ENCODE data around the gene CCDC73. TPM values are rescaled to one million over a fixed set of nuclear protein-coding genes. Genes with fewer than 3 reads are reported as not detected.
"Not testable (repeated sequence)": the region's sequence is repeated elsewhere in the genome, so short reads cannot be mapped to it uniquely, and the experiment has no call there.

Gene CCDC73
- total and polyA plus RNA-seq, 5 experiments from 2014 or later = not detected

DNA sequence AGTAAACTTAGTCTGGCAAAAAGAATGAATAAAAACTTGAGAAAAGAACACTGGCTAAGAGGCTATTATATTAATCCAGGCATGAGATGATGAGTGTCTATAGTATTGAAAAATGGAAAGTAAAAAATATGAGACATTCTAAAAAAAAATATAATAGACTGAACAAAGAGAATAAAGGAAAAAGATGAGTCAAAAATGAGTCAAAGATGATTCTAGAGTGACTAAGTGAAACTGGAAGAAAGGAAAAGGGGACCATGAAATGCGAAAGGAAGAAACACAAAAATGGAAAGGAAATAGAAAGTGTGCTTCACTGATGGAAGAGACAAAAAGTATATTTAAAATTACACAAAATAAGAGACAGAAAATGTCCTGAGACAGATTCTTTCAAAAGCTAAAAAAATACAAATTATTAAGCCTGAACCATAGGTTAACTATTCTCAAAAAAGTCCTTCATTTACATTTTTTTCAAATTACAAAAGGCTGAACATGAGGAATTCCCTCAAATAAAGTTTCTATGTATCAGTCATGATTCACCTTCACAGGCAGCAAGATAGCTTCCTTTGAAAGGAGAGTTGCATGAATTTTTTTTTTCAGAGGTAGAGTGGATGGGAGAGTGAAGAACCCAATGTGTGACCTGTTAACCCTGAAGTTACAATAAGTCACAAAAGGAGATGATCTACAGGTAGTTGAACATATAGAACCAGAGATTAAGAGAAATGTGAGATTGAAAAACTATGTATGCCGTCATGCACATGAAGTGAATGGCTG, 135.6 kb downstream of the CCDC73 start:
- Mint-ChIP-seq H3K9me3 (peaks cover 0 to 11% (median 0%) of the 10 kb centered on the region in 9 donors), H3K36me3 (no peaks in the 10 kb centered on the region), H3K4me1 (no peaks in the 10 kb centered on the region), H3K27me3 (peaks cover 3 to 16% (median 8%) of the 10 kb centered on the region in 5 donors), H3K27ac (no peak overlapping the region), H3K4me3 (no peak overlapping the region)
- DNase-seq (no peak), ATAC-seq (no peak)
- POLR2A ChIA-PET = no interaction called here

DNA sequence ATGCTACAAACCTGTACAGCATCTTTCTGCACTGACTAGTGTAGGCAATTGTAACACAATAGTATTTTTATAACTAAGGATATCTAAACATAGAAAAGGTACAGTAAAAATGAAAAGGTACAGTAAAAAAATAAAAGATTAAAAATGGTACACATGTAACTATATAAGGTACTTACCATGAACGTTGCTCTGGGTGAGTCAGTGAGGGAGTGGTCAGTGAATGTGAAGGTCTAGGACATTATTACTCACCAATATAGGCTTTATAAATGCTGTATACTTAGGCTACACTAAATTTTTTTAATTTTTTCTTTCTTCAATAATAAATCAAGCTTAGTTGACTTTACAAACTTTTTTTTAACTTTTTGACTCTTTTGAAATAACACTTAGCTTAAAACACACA, 150.9 kb downstream of the CCDC73 start:
- POLR2A ChIA-PET = no interaction called here
- no peak for ATAC-seq
- Mint-ChIP-seq H3K36me3 (no peaks in the 10 kb centered on the region), H3K9me3 (no peaks in the 10 kb centered on the region), H3K4me1 (no peaks in the 10 kb centered on the region), H3K4me3 (no peak overlapping the region), H3K27ac (no peak overlapping the region), H3K27me3 (peaks cover 0 to 14% (median 6%) of the 10 kb centered on the region in 5 donors)
- DNase-seq = no peak

- no peaks in the 10 kb centered on the region for H3K9me3 Mint-ChIP-seq
- POLR2A ChIA-PET = no interaction called here
- ATAC-seq (no peak), DNase-seq (no peak)
- no peaks in the 10 kb centered on the region for H3K36me3 Mint-ChIP-seq
- no peak overlapping the region for H3K4me3 Mint-ChIP-seq
- H3K27me3 Mint-ChIP-seq = peaks cover 11 to 18% (median 14%) of the 10 kb centered on the region in 5 donors
- peaks cover 0 to 1% (median 0%) of the 10 kb centered on the region in 4 donors for H3K4me1 Mint-ChIP-seq
- H3K27ac Mint-ChIP-seq = no peak overlapping the region
Observed at GRCh38 chr11:32641361-32641760, 153.1 kb downstream of the CCDC73 start.

DNA sequence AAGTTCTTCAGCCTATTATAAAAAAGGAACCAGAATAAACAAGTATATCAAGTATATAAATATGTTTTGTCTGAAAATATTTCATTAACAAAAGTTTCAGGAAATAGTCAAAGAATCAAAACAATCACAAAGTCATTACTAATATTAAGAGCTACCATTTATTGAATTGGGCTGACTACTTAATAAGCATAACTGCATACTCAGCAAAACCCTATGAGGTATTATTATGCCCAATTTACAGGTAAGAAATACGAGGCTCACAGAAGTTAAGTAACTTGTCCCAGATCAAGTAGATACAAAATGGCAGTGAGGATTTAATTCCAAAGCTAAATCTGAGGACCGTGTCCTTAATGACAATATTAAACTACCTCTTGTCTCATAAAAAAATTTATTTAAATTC, 158.6 kb downstream of the CCDC73 start:
- DNase-seq (no peak), ATAC-seq (no peak)
- Mint-ChIP-seq H3K4me1 (peaks cover 0 to 1% (median 0%) of the 10 kb centered on the region in 4 donors), H3K27me3 (peaks cover 13 to 28% (median 17%) of the 10 kb centered on the region in 5 donors), H3K36me3 (no peaks in the 10 kb centered on the region), H3K9me3 (no peaks in the 10 kb centered on the region), H3K4me3 (no peak overlapping the region), H3K27ac (no peak overlapping the region)
- POLR2A ChIA-PET = no interaction called here

- peaks cover 0 to 9% (median 0%) of the 10 kb centered on the region in 9 donors for H3K9me3 Mint-ChIP-seq
- H3K36me3 Mint-ChIP-seq = peaks cover 0 to 2% (median 0%) of the 10 kb centered on the region in 3 donors
- no peak overlapping the region for H3K4me3 Mint-ChIP-seq
- peaks cover 11 to 21% (median 14%) of the 10 kb centered on the region in 5 donors for H3K27me3 Mint-ChIP-seq
- DNase-seq = no peak
- ATAC-seq = no peak
- H3K27ac Mint-ChIP-seq = no peak overlapping the region
- POLR2A ChIA-PET = no interaction called here
- no peaks in the 10 kb centered on the region for H3K4me1 Mint-ChIP-seq
Observed at GRCh38 chr11:32630844-32631243, 163.6 kb downstream of the CCDC73 start.

DNA sequence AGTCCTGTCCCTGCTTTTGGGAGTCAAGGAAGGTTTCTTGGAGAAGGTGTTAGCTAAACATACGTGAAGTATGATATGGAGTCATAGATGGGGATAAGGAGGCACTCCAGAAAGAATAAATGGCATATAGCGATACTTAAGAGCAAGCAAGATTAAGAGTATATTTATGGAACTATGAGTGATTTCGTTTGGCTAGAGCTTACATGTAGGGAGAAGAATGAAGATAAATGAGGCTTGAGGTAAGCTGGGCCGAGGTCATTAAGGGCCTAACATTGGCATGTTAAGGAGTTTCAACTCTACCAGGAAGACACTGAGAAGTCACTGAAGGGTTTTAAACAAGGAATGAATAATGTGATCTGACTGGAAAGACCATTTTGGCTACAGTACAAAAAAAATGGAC, 177.6 kb downstream of the CCDC73 start:
- H3K4me1 Mint-ChIP-seq = no peaks in the 10 kb centered on the region
- H3K27ac Mint-ChIP-seq = no peak overlapping the region
- peaks cover 0 to 13% (median 6%) of the 10 kb centered on the region in 9 donors for H3K9me3 Mint-ChIP-seq
- ATAC-seq = no peak
- H3K27me3 Mint-ChIP-seq = peaks cover 12 to 29% (median 18%) of the 10 kb centered on the region in 5 donors
- no peak overlapping the region for H3K4me3 Mint-ChIP-seq
- DNase-seq = no peak
- peaks cover 0 to 5% (median 0%) of the 10 kb centered on the region in 3 donors for H3K36me3 Mint-ChIP-seq
- POLR2A ChIA-PET = no interaction called here

- Mint-ChIP-seq H3K9me3 (peaks cover 0 to 9% (median 0%) of the 10 kb centered on the region in 9 donors), H3K27ac (no peak overlapping the region), H3K4me1 (no peaks in the 10 kb centered on the region), H3K36me3 (peaks cover 0 to 5% (median 0%) of the 10 kb centered on the region in 3 donors), H3K4me3 (no peak overlapping the region), H3K27me3 (peaks cover 3 to 15% (median 11%) of the 10 kb centered on the region in 5 donors)
- POLR2A ChIA-PET = no interaction called here
- DNase-seq (no peak), ATAC-seq (no peak)
Observed at GRCh38 chr11:32615422-32615821, 179.0 kb downstream of the CCDC73 start.

GRCh38 chr11:32613500-32614151, 180.8 kb downstream of the CCDC73 start:
- H3K27me3 Mint-ChIP-seq = peaks cover under 1 to 3% (median under 1%) of the 10 kb centered on the region in 5 donors
- H3K4me3 Mint-ChIP-seq = no peak overlapping the region
- ATAC-seq (no peak), DNase-seq (no peak)
- H3K4me1 Mint-ChIP-seq = peaks cover 0 to 2% (median 0%) of the 10 kb centered on the region in 4 donors
- H3K27ac Mint-ChIP-seq = no peak overlapping the region
- H3K36me3 Mint-ChIP-seq = peaks cover 0 to 6% (median 3%) of the 10 kb centered on the region in 3 donors
- peaks cover 0 to 5% (median 0%) of the 10 kb centered on the region in 9 donors for H3K9me3 Mint-ChIP-seq
- POLR2A ChIA-PET = no interaction called here

DNA sequence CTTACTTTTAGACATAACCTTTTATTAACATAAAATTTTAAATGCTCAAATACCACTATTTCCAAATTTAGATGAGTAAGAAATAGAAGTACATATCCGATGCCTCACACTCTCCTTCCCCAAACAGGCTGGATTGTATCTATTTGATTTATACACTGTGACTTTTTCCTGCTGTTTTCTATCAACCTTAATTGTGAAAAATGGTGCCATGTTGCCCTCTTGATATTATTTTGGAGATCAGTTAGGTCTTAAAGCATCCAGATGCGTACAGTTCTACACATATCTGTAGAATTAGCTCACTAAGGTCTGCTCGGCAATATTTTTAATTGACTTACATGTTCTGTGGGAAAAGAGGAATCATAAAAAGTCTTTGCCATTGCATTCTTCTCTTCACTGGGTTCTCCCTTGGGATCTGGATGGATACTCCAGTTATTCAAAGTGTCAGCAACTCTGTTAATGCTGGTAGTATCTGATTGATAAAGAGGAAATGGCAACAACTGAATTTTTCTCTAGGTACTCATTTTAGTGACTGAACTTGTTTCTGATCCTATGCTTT, 183.6 kb downstream of the CCDC73 start:
- POLR2A ChIA-PET = no interaction called here
- H3K4me3 Mint-ChIP-seq = no peak overlapping the region
- H3K4me1 Mint-ChIP-seq = peaks cover 0 to 2% (median 0%) of the 10 kb centered on the region in 4 donors
- H3K27me3 Mint-ChIP-seq = no peaks in the 10 kb centered on the region
- H3K9me3 Mint-ChIP-seq = peaks cover 0 to 16% (median 4%) of the 10 kb centered on the region in 9 donors
- no peak for DNase-seq
- no peak for ATAC-seq
- no peak overlapping the region for H3K27ac Mint-ChIP-seq
- H3K36me3 Mint-ChIP-seq = peaks cover 6 to 20% (median 9%) of the 10 kb centered on the region in 3 donors

DNA sequence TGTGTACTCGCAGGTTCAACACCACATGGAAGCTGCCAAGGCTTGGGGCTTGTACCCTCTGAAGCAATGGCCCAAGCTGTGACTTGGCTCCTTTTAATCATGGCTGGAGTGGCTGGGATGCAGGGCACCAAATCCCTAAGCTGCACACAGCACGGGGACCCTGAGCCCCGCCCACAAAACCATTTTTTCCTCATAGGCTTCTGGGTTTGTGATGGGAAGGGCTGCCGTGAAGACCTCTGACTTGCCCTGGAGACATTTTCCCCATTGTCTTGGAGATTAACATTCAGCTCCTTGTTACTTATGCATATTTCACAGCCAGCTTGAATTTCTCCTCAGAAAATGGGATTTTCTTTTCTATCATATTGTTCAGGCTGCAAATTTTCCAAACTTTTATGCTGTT, 185.6 kb downstream of the CCDC73 start:
- ATAC-seq, H3K27ac Mint-ChIP-seq, H3K4me3 Mint-ChIP-seq, DNase-seq, H3K27me3 Mint-ChIP-seq, POLR2A ChIA-PET, H3K4me1 Mint-ChIP-seq: not testable (repeated sequence)
- Mint-ChIP-seq H3K36me3 (peaks cover 6 to 33% (median 16%) of the 10 kb centered on the region in 3 donors), H3K9me3 (peaks cover 0 to 16% (median 4%) of the 10 kb centered on the region in 9 donors)

DNA sequence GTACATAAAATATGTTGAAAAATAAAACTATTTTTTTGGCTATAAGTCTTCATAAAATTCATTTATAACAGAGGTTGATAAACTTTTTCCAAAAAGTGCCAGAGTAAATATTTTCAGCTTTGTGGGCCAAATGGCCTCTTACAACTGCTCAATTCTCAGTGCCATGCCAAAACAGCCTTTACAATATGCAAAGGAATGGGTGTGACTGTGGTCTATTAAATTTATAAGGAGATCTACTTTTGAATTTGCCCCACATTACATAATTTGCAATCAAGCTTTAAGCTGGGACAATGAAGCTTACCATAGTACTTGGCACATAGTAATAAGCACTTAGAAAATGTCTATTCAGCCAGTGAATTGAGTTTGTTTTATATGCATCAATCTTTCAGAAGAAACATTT, 188.2 kb downstream of the CCDC73 start:
- peaks cover 6 to 59% (median 23%) of the 10 kb centered on the region in 3 donors for H3K36me3 Mint-ChIP-seq
- H3K4me1 Mint-ChIP-seq = peaks cover 0 to 2% (median 0%) of the 10 kb centered on the region in 4 donors
- no peak for ATAC-seq
- no peaks in the 10 kb centered on the region for H3K27me3 Mint-ChIP-seq
- no peak overlapping the region for H3K4me3 Mint-ChIP-seq
- peak overlapping the region in 2 of 10 donors; percentile 5 to 19 for H3K27ac Mint-ChIP-seq
- H3K9me3 Mint-ChIP-seq = peaks cover 0 to 16% (median 4%) of the 10 kb centered on the region in 9 donors
- DNase-seq = no peak
- POLR2A ChIA-PET = no interaction called here

GRCh38 chr11:32602657-32603415, 191.6 kb downstream of the CCDC73 start:
- DNase-seq (no peak), ATAC-seq (no peak)
- H3K36me3 Mint-ChIP-seq = peaks cover 8 to 70% (median 18%) of the 10 kb centered on the region in 3 donors
- no peak overlapping the region for H3K4me3 Mint-ChIP-seq
- peaks cover 0 to 2% (median 0%) of the 10 kb centered on the region in 4 donors for H3K4me1 Mint-ChIP-seq
- POLR2A ChIA-PET = no interaction called here
- H3K27ac Mint-ChIP-seq = peak overlapping the region in 2 of 10 donors; percentile 39 to 63
- peaks cover 0 to 6% (median 0%) of the 10 kb centered on the region in 9 donors for H3K9me3 Mint-ChIP-seq
- no peaks in the 10 kb centered on the region for H3K27me3 Mint-ChIP-seq
